AG04450 (cell line): ENCODE measurements around the gene ZC3H12D. TPM values are rescaled to one million over a fixed set of nuclear protein-coding genes. Genes with fewer than 3 reads are reported as not detected.

Experiments
- CTCF ChIA-PET: fragments of 300-600, 350-600 bp; formaldehyde crosslinking; extraction: SDS; loops from one replicate; lab custom pipeline; 2022; ENCODE audit warnings: antibody characterized with exemption, inconsistent platforms; lab: Charles Lee
- POLR2A ChIA-PET: fragments of 350-600 bp; formaldehyde crosslinking; extraction: SDS; loops from one replicate; lab custom pipeline; 2021; ENCODE audit warnings: antibody characterized with exemption, inconsistent platforms; lab: Yijun Ruan, JAX
- DNase-seq: peaks from one replicate; pipeline ENCODE4 v3.0.0-alpha.2; 2011; ENCODE audit warnings: low read depth, low spot score
- H3K27ac ChIP-seq: one replicate; pipeline ENCODE4 v1.5.1; 2012; ENCODE audit warnings: low read depth, low read length, control low read depth
- H3K27me3 ChIP-seq: one replicate; pipeline ENCODE4 v1.6.0; 2012; ENCODE audit warnings: low read length; ENCODE audit not compliant: control insufficient read depth, insufficient read depth
- H3K4me3 ChIP-seq: 2 replicates; pipeline ENCODE4 v1.5.1; 2011; ENCODE audit warnings: mild to moderate bottlenecking, low read depth, low read length, control low read depth
- H3K9me3 ChIP-seq: 2 replicates; pipeline ENCODE4 v1.5.1; 2012; ENCODE audit warnings: low read length; ENCODE audit not compliant: control insufficient read depth, insufficient read depth
- polyA plus RNA-seq: library from polyadenylated mRNA; depleted of rRNA; stranded (reverse); fragments of >200 nt; gene quantifications from 2 replicates; pipeline ENCODE4 v1.2.3, GENCODE V29; 2011; rRNA removed
- small RNA-seq: library from RNA; depleted of rRNA; stranded (forward); fragments of <200 nt; gene quantifications from one replicate; pipeline ENCODE3, GENCODE V24; 2012; ENCODE audit warnings: low read depth; ENCODE audit not compliant: insufficient read length
- TF ChIP-seq, protein P1 (sequence below): IDR thresholded peaks from 2 replicates; pipeline ENCODE4 v1.5.1; 2011; ENCODE audit warnings: low read depth, low read length, control low read depth, inconsistent platforms

Gene ZC3H12D
- polyA plus RNA-seq, 1 experiment: 0.01 TPM

- CTCF ChIA-PET: no interaction called here
- DNase-seq: no peak
- TF ChIP-seq, protein P1, sequence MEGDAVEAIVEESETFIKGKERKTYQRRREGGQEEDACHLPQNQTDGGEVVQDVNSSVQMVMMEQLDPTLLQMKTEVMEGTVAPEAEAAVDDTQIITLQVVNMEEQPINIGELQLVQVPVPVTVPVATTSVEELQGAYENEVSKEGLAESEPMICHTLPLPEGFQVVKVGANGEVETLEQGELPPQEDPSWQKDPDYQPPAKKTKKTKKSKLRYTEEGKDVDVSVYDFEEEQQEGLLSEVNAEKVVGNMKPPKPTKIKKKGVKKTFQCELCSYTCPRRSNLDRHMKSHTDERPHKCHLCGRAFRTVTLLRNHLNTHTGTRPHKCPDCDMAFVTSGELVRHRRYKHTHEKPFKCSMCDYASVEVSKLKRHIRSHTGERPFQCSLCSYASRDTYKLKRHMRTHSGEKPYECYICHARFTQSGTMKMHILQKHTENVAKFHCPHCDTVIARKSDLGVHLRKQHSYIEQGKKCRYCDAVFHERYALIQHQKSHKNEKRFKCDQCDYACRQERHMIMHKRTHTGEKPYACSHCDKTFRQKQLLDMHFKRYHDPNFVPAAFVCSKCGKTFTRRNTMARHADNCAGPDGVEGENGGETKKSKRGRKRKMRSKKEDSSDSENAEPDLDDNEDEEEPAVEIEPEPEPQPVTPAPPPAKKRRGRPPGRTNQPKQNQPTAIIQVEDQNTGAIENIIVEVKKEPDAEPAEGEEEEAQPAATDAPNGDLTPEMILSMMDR: no peak
- H3K4me3 ChIP-seq: no peak overlapping the region
- H3K9me3 ChIP-seq: no peaks in the 10 kb centered on the region
- H3K27me3 ChIP-seq: no peaks in the 10 kb centered on the region
- H3K27ac ChIP-seq: no peak overlapping the region
- POLR2A ChIA-PET: no interaction called here
These were observed 81.3 kb downstream of the ZC3H12D start for GRCh38 chr6:149403534-149403933.

- no peak for DNase-seq
- Histone ChIP-seq H3K27ac (no peak within 1 kb of the TSS), H3K27me3 (no peaks in the 10 kb centered on the region), H3K4me3 (no peak within 1 kb of the TSS), H3K9me3 (no peaks in the 10 kb centered on the region)
- CTCF ChIA-PET: no interaction called here
- TF ChIP-seq, protein P1: no peak
- POLR2A ChIA-PET: no interaction called here
These were observed 84.8 kb downstream of the ZC3H12D start, which contains the start of gene SUMO4 for GRCh38 chr6:149400050-149400449. TSS of gene SUMO4 (plus strand) at chr6:149400262. CDS start at chr6:149400392, 130 bp downstream.

DNA sequence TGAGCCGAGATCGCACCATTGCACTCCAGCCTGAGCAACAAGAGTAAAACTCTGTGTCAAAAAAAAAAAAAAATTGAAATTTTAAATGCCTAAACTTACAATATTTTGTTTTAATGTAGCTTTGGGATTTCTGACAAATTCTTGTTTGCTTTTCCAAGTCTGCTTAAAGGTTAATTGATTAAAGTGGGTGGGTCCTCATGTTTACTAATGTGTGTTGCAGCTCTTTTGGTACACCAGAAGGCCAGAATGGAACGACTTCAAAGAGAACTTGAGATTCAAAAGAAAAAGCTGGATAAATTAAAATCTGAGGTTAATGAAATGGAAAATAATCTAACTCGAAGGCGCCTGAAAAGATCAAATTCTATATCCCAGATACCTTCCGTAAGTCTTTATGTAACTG is 87.4 kb downstream of the ZC3H12D start:
- Histone ChIP-seq H3K27ac (no peak overlapping the region), H3K9me3 (no peaks in the 10 kb centered on the region), H3K4me3 (no peak overlapping the region), H3K27me3 (no peaks in the 10 kb centered on the region)
- TF ChIP-seq, protein P1: no peak
- no peak for DNase-seq
- CTCF ChIA-PET: interaction anchor here (1.1 to 1.9 kb wide), 3 partner anchors 35 to 369 kb away, joined by 3 to 4 read pairs (median 4); partner anchors contain the start of gene TAB2
- POLR2A ChIA-PET: no interaction called here

Small RNAs within 50 kb of the gene (small RNA-seq; reads per million reads assigned to genes)
- 0.81 reads per million for gene RNU7-3P

Other genes starting within 250 kb of the ZC3H12D start
- gene TAB2, start 167.3 kb downstream of the ZC3H12D start, polyA plus RNA-seq: 46.4 and 61.1 TPM in 2 replicates
- 0.17 TPM in 1 of 2 replicates, not detected in the other for gene SUMO4, start 84.8 kb downstream of the ZC3H12D start, polyA plus RNA-seq
- gene PPIL4, start 61.0 kb upstream of the ZC3H12D start, polyA plus RNA-seq: 12.0 and 14.7 TPM in 2 replicates
- gene GINM1, start 81.4 kb upstream of the ZC3H12D start, polyA plus RNA-seq: 28.3 and 42.0 TPM in 2 replicates
- 27.4 and 37.4 TPM in 2 replicates for gene KATNA1, start 163.7 kb upstream of the ZC3H12D start, polyA plus RNA-seq
- gene LATS1, start 233.1 kb upstream of the ZC3H12D start, polyA plus RNA-seq: 13.1 and 17.6 TPM in 2 replicates